Activated CD4-positive, CD25-positive, alpha-beta regulatory T cell treated with anti-CD3 and anti-CD28 coated beads, Interleukin-2, amount 50 U/mL, for 72 hours (primary cell): Measurements from ENCODE around the gene HMGA1.
A peak's percentile ranks its signal among the peaks of the same experiment; 100 is the strongest.

ENCODE experiments used
- DNase-seq: peaks from one replicate; pipeline ENCODE4 v3.0.0; 2021

HMGA1 gene

DNA sequence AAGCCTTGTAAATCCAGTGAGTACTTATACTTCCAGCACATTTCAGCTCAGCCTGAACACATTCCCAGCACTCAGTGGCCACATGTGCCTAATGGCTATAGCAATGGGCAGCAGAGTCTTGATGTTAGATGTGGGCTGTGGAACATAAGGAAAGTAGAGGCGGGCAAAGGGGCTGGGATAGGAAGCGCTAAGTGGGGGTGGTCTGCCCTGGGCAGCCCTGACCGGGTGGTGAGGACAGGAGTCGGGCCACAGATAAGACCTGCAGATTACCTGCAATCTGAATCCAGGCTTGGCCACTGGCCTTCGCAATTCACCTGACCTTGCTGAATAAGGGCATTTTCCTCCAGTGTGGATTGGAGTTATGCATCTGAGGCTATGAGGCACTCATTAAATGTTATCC is 11.1 kb upstream of the HMGA1 start:
- DNase-seq = no peak

DNA sequence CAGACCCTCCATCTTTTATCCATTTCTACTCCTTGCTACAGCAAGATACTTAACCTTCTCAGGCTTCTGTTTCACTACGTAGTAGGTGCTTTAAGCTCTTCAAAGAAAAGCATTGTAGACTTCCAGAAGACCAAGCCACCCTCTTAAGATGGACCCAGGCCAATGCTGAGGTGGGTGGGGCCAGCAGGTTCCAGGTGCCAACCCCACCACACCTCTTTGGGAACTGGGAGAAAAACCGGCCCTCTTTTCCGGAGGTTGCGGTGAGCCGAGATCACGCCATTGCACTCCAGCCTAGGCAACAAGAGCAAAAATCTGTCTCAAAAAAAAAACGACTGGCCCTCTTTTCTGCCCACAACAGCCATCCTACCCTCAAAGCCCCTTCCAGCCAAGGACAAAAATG is 10.6 kb upstream of the HMGA1 start:
- no peak for DNase-seq

DNA sequence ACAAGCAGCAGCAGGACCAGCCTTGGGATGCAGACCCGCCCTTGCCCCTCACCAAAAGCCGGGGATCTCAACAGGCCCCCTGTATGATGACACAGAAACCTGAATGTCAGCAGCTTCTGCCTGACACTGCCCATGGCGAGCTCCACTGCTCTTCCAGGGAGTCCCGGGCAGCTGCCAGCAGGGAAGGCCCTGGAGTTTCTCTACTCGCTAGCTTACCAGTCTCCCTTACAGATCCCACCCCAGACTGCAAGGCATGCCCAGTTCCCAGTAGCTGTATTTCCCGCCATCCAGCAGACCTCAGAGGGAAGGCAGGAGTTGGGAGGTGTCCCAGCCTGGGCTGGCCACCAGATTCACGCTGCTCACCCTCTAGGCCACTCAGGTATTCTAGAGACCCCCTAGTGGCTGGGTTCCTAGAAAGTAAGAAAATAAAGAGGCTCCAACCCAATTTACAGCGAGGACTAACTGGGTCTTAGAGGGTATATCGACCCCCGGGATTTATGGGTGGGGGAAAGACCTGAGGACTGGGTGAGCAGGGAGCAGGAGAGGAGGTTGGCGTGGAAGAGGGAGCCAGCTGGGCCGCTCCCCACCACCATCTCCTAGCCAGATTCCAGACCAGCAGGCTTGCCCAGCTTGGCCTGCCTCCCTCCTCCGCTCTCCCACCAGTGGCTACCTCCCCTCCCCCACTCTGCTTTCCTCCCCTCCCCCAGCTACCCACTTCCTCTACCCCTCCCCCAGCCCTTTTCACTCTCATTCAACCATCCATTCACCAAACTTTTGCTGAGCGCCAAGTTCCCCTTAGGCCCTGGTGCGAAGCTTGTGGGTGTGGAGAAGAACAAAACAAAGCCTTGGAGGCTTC is 9.7 kb upstream of the HMGA1 start:
- DNase-seq = no peak

DNA sequence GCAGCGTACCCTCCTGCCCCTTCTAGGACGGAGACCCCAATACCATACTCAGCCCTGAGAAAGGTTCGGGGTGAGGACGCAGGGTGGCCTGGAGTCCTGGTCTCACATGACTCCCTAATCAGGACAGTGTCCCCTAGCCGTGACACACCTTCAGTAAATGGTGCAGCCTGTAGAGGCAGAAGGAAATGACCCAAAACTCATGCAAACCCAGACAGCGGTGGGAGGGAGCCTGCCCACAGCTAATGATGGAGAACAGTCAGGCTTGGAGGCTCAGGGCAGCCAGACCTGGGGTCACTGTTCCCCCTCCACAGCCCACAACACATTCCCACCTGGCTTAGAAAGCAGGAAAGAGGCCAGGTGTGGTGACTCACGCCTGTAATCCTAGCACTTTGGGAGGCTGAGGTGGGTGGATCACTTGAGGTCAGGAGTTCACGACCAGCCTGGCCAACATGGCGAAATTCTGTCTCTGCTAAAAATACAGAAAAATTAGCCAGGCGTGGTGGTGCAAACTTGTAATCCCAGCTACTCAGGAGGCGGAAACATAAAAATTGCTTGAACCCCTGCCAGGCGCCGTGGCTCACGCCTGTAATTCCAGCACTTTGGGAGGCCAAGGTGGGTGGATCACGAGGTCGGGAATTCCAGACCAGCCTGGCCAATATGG is 8.8 kb upstream of the HMGA1 start:
- DNase-seq = no peak

DNA sequence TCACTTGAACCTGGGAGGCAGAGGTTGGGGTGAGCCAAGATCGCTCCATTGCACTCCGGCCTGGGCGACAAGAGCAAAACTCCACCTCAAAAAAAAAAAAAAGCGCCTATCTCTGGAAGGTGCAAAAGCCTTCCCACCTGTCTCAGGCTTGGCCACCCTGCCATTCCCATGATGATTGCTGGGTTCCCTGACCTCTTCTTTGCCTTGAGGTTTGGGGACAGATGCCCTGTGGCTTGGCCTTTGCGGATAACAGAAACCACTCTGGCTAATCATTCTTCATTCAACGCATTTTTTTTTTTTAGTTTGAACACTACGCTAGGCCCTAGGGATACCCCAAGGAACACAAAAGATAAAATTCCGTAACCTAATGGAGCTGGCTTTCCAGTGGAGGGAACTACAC is 6.8 kb upstream of the HMGA1 start:
- no peak for DNase-seq

DNA sequence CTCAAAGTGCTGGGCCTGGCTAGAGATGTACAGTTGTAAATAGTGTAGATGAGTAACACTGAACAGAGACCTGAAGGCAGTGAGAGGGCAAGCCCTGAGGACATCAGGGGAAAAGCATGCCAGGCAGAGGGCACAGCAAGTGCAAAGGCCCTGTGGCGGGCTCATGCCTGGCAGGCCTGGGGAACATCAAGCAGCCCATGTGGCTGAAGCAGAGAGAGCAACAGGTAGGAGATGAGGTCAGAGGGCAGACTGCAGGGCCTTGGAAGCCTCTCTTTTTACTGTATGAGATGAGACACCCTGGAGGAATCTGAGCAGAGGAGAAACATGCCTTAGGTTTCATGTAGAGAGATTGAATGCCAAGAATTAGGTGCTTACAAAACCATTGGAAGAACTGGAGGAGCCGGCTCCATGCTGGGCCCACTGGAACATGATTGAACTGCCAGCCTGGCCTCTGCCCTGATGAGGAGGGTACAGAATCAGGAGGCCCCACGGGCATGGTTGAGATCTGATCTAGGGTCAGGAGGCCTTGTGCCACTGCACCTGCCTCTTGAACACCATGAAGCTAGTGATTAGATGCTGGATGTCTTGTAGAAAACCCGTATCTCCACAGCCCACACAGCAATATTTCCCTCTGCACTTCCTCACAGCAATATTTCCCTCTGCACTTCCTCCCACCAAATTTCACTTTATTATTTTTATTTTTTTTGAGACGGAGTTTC is 5.9 kb upstream of the HMGA1 start:
- no peak for DNase-seq

DNA sequence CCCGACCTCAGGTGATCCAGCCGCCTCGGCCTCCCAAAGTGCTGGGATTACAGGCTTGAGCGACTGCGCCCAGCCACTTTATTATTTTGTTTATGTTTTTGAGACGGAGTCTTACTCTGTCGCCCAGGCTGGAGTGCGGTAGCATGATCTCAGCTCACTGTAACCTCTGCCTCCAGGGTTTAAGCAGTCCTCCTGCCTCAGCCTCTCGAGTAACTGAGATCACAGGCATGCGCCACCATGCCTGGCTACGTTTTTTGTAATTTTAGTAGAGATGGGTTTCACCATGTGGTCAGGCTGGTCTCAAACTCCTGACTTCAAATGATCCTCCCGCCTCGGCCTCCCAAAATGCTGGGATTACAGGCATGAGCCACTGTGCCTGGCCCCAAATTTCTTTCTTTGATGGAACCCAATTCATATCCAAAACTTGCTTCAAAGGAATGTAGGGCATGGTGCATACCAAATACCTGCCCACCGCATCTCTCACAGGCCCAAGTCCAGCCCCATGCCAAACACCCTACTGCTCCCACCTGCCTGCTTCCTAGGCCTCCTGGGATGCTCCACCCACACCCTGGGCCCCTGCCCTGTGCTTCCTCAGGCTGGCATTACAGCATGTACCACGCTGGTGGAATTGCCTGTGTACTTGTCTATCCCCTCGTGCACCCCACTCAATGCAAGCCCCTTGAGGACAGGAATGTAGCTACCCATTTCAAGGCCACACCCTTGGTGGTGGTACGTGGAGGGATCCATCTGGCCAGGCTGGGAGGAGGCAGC is 4.9 kb upstream of the HMGA1 start:
- DNase-seq = no peak

DNA sequence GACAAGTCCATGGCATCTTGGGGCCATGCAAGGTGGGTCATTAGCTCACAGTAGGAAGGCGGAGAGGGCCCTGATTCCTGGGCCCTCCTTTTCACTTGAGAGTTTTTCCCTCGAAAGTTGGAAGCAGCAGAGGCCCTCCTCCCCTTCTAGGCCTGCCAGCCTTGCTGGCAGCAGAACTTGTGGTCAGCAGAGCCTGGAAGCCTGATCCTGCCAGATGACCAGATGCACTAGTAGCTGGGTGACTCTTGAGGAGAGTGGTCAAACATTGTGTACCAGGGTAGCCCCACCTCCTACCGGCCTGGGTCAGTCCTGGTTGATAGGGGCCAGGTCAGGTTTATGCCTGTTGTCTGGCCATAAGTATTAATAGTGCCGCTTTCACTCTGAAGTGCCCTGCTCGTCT is 3.8 kb upstream of the HMGA1 start:
- no peak for DNase-seq

DNA sequence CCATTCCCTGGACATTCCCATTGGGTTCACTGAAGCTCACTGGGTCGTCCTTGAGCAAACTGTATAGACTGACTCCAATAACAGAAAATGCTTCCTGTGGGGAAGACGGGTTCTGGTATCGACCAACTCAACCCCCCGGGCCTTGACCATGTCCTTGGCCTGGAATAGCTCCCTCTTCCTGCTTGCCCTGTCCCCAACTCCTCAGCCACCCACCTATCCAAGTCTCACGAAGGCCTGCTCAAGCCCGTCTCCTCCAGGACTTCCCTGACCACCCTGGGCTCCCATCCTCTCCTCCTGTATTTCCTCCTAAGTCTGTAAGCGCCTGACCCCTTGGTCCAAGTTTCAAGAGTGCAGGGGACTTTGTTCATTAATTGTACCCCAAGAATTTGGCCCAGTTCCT is 2.8 kb upstream of the HMGA1 start:
- DNase-seq = no peak

DNA sequence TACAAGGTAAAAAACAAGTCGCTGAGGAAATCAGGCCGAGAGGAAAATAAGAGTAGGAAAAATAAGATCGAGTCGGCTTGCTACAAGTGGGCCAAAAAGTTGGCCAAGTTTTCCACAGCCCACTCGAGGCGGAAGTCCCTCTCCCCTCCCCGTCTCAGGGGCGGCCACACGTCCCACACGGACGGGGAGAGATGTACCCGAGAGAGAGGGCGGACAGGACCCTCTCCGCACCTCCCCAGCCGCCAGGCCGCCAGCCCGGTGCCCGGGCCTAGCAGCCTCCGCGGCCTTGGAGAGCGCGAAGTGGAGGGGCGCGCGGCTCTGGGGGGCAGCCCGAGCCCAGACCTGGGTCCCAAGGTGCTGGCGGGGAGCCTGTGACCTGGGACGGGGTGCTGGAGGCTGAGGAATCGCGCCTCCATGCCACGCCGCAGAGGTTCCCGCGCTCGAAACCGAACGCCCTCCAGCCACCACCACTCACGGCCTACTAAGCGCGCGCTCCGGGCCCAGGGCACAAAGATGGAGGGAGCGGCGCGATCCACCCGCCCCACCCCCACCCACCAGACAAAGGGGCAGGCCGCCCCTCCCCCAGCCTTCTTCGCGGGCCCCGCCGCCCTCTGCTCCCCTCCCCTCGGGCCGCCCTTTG is 1.9 kb upstream of the HMGA1 start:
- DNase-seq = no peak

DNA sequence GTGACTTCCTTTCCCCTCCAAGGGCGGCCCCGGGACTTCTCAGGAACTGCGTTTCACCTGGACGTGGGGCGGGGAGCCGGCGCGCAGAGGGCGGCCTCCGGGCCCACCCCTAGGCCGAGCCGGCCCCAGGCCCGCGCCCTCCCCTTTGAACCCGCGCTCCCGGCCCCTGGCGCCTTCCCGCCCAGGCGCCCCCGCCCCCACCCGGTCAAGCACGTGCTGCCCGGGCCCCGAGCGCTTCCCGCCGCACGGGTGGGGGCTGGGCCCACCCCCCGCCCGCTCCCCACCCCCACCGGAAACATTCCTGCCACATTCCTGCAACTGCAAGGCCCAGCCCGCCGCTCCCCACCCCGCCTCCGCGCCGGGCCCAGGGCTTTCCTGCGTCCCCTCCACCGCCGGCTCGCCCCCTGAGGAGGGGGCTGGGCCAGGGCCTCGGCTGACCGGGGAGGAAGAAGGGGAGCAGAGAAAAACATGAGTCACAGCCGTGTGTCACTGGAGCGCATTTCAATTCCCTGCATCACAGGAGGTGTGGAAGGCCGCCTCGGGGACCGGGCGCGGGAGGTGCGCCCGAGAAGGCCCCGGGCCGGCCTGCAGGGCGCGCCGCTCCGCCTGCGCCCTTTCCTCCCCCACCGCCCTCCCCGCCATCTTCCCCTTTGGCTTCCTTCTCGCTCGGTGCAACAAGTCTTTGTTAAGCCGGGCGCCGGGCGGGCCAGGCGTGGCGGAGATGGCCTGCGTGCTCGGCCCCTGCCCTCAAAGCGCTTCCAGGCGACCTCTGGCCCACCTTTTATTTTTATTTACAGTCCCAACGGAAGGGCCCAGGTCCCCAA is 1.2 kb upstream of the HMGA1 start:
- DNase-seq = no peak

DNA sequence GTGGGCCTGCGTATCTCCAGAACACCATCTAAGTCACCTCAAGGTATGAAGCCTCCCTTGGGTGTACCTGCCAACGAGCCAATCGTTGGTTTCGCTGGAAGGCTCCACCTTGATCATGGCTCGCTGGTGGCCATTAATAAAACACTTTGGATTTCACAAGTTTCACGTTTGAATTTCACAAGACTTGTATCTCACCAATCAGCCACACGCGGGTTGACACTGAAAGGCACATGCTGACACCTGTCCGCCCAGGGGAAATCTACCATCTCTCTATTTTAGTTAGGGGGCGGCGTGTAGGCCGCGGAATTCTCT is 586 bp upstream of the HMGA1 start:
- DNase-seq = peak; percentile 55

DNA sequence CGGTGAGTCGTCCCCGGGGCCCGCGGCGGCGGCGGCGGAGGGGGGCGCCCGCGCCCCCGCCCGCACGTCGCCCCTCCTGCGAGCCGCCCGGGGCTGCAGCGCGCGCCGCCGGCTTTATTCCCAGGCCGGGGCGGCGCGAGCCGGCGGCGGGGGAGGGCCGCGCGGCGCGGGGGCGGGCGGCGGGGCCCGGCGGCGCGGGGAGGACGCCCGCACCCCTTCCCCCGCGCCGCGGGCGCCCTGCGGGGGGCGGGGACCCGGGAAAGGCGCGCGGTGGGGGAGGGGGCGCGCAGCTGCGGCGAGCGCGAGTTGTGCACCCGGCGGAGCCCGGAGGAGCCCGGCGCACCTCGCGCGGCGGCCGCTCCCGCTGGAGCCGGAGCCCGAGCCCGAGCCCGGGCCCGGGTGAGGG is 646 bp downstream of the HMGA1 start:
- no peak for DNase-seq

DNA sequence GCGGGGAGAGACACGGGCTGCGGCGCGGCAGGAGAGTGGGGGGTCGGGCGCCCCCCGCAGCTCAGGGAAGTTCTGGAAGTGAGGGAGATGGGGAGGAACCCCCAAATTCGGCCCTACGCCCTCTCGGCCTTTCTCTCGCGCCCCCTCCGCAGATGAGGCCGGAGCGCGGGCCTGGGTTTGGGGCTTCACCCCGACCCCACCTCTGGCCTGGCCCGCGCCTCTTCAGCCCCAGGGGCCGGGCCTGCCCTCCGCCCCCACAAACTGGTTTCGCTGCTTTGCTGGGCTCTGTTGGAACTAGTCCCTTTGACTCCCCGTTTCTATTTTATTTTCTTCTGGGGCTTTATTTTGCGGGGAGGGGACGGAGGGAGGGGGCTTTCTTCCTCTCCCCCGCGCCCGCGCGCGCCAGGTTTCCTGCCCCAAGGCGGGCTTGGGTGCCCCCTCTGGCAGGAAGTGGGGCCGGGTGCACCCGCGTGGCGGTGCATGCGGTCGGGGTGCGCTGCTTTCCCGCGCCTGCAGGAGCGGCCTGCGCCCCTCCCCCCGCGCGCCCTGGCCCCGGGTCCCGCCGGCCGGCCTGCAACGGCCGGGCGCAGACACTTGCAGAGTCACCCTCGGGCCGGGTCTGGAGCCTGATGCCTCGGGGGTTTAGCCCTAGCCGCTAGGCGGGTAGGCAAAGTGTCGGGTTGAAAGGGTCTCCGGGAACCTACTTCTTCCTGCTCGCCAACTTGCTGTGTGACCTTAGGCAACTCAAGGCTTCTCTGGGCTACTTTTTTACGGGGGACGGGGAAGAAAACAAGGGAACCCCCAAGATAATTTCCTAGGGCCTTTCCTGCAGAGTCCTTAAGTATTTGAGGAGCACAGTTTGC is 1.3 kb downstream of the HMGA1 start:
- DNase-seq = peak; percentile 76

DNA sequence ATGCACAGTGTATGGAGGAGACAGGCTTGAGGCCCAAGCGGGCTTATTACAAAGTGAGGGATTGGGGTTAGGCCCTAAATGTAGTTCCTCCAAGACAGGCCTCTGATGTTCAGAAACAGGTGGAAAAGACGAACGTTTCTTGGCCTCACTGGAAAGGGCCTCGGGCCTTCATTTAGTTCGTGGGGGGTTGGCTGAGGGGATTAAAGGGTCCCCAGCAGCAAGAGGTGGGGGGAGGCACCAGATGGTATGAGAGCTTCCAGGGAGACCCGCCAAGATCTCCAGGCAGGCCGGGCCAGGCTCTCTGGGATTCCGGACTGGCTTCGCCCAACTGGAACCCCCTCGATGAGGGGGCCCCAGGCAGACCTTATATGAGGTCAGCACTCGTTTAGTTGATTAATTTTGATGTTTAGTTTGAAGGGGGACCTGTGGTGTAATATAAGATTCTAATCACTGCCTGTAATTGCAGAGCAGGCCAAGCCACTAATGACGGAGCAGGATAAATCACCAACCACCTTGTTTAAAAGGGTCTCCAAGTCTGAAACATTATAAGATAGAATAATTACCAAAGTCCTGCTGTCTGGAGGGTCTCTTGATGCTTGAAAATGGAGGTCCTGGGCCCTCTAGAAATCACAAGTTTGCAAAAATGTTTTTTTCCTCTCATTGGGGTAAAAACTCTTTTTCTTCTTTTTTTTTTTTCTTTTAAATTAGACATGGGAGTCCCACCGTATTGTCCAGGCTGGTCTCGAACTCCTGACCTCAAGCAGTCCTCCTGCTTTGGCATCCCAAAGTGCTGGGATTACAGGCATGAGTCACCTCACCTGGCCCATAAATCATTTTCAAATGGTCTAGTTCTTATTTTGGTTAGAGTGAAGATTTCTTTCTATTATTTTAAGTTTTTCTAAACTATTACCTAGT is 2.2 kb downstream of the HMGA1 start:
- no peak for DNase-seq

DNA sequence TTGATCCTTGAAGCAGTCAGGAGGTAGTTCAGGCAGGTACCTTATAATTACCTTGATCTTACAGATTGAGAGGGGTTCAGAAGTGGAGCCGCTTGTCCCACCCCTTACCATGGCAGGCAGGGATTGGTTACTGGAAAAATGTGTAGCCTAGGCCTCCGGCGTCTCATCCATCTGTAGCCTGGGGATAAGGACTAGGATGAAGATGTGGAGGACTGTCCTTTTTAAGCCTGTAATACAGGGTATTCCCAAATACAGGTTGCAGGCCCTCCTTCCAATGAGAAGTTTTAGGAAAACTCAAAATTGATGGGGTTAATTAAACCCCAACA is 2.8 kb downstream of the HMGA1 start:
- DNase-seq = no peak

DNA sequence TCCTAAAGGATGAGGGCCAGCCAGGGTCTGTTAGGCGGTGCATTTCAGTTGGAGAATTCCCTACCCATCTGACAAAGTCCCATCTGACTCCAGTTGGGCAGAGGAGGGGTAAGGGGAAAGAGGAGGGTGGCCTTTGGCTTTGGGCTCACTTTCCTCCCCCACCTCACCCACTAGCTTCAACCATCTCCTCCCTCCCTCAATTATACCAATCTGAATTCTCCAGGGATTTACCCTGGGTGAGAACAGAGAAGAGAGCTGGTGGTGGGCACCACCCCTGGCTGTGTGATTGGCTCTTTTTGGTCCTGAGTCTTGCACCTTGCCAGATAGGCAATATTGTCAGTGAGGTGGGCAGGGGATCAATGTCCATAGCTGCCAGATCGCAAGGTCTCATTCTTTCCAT is 3.2 kb downstream of the HMGA1 start:
- no peak for DNase-seq

DNA sequence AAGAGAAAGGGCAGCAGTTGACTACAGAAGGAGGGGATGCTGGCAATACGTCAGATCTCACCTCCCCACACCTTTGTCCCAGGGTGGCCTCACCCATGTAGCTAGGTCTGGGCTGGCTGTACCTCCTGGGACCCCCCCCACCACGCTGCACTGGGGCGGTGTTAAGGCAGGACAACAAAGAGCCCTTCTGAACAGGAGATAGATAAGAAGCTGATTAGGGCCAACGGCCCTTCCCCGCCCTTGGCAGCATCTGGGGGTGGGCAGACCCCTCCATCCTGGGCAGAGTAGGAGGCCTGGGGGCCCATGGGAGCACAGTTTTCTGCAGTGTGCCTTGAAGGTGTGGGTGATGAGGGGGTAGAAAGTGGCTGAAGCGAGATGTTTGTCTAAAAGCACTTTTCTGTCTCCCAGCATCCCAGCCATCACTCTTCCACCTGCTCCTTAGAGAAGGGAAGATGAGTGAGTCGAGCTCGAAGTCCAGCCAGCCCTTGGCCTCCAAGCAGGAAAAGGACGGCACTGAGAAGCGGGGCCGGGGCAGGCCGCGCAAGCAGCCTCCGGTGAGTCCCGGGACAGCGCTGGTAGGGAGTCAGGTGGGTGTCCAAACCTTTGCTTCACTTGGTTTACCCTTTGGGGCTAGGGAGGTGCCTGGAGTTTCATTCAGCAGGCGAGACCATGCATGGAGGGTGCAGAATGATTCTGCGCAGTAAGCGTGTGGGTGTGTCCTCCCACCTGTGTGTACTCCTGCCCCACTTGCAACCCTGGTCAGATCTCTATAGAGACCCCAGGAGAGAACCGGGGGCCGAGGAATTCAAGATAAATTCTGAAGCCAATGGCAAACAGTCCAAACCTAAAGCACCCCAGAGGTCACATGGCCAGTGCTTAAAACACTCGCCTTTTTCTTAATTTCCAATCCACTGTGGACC is 3.9 kb downstream of the HMGA1 start:
- peak; percentile 26 for DNase-seq
